Kidney (tissue), 14 donors: ENCODE measurements around the gene FBXL17. TPM values are rescaled to one million over a fixed set of nuclear protein-coding genes. Genes with fewer than 3 reads are reported as not detected.

Experiments used
- DNase-seq, 5 donors: peaks; one replicate each; pipeline ENCODE4 v3.0.0-alpha.2; 2013 to 2020
- FAIRE-seq: peaks from 2 replicates; lab custom pipeline; 2012; peaks lifted over from hg19 to GRCh38; lab: Jason Lieb, UNC
- H3K27ac ChIP-seq, 2 donors: one replicate each; pipeline ENCODE4 v1.7.0; 2013; ENCODE audit warnings: low read depth in 2 of 2, low read length in 2 of 2, inconsistent platforms in 1 of 2
- H3K27me3 ChIP-seq: one replicate; pipeline ENCODE4 v1.7.1; 2013; ENCODE audit warnings: low read length, inconsistent platforms; ENCODE audit not compliant: control insufficient read depth, insufficient read depth
- H3K36me3 ChIP-seq, 3 donors: one replicate each; pipeline versions ENCODE4 v1.7.0 to v1.7.1; 2013; ENCODE audit warnings: low read length in 3 of 3, control low read depth in 1 of 3, inconsistent platforms in 1 of 3; ENCODE audit not compliant: insufficient read depth in 3 of 3, control insufficient read depth in 2 of 3
- H3K4me1 ChIP-seq, 3 donors: one replicate each; pipeline versions ENCODE4 v1.7.0 to v1.7.1; 2013; ENCODE audit warnings: low read length in 3 of 3, inconsistent platforms in 1 of 3, low read depth in 1 of 3; ENCODE audit not compliant: control insufficient read depth in 2 of 3, insufficient read depth in 2 of 3
- H3K4me3 ChIP-seq, 3 donors: one replicate each; pipeline versions ENCODE4 v1.7.0 to v1.8.1; 2013; ENCODE audit warnings: low read length in 3 of 3, control low read depth in 1 of 3, inconsistent platforms in 1 of 3
- H3K9ac ChIP-seq, 3 donors: one replicate each; pipeline versions ENCODE4 v1.7.0 to v1.7.1; 2013; ENCODE audit warnings: low read length in 3 of 3, control low read depth in 1 of 3, inconsistent platforms in 1 of 3
- H3K9me3 ChIP-seq, 3 donors: one replicate each; pipeline versions ENCODE4 v1.7.0 to v1.7.1; 2013; ENCODE audit warnings: low read length in 3 of 3, control low read depth in 1 of 3, inconsistent platforms in 1 of 3; ENCODE audit not compliant: control insufficient read depth in 2 of 3, insufficient read depth in 1 of 3
- intact Hi-C: fragments of 100-400 bp; cut with DNase I; formaldehyde crosslinking; loops from one replicate; pipeline ENCODE4 v1.11.1; 2022
- polyA plus RNA-seq: library from polyadenylated mRNA; stranded (reverse); fragments of 350-450 nt; fragmentation: Illumina TruSeq; extraction: RNeasy Lipid Tissue Mini Kit (QIAGEN cat#74804); gene quantifications from one replicate; pipeline ENCODE4 v1.2.3, GENCODE V29; 2014; ENCODE audit warnings: low read depth, low replicate concordance; ENCODE audit not compliant: insufficient read depth
- total RNA-seq: library from RNA; stranded (reverse); fragmentation: NEBNext Ultra II Directional; extraction: Animal tissue kit (Norgen Biotek cat#: 25700); gene quantifications from one replicate; pipeline ENCODE4 v1.2.1, GENCODE V29; 2021
- TF ChIP-seq, protein P1 (sequence below): IDR thresholded peaks from 3 replicates; pipeline ENCODE4 v1.5.1; 2012; ENCODE audit warnings: mild to moderate bottlenecking, moderate library complexity, borderline replicate concordance; ENCODE audit not compliant: insufficient read depth; ENCODE audit errors: extremely low read depth
- donor health status: control.
- donor health status: control.
- donor health status: control.
- donor health status: control.
- donor health status: control.
- donor health status: DM: yes; HTN: yes; CAD: no.
- donor health status: Normal renal cell carcinoma (clear cell type).

FBXL17 gene
- total and polyA plus RNA-seq, 2 donors from 2014 or later: 11.7 to 26.5 TPM

DNA sequence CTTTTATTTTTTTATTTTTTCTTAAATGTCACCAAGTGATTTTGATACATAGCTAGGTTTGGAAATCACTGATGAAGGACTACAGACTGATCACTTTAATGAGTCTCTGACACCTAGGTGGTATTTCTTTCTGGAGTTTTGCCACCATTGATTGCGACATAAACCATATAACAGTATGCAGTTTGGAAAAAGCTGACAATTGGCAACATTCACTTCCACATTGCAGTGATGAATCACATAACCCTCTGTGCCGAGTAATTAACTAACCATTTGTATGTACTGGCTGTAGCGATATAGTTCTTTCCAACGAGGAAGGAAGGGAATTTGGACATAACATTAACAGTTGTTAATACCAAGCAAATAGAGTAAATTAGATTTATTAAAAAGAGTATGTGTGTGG lies 488.3 kb downstream of the FBXL17 start:
- Histone ChIP-seq H3K4me3 (no peak overlapping the region), H3K36me3 (no peaks in the 10 kb centered on the region), H3K4me1 (no peaks in the 10 kb centered on the region), H3K9ac (no peak overlapping the region), H3K9me3 (no peaks in the 10 kb centered on the region), H3K27me3 (no peaks in the 10 kb centered on the region), H3K27ac (no peak overlapping the region)
- FAIRE-seq (no peak), DNase-seq (no peak)
- intact Hi-C loops: no loop called here
- TF ChIP-seq, protein P1, sequence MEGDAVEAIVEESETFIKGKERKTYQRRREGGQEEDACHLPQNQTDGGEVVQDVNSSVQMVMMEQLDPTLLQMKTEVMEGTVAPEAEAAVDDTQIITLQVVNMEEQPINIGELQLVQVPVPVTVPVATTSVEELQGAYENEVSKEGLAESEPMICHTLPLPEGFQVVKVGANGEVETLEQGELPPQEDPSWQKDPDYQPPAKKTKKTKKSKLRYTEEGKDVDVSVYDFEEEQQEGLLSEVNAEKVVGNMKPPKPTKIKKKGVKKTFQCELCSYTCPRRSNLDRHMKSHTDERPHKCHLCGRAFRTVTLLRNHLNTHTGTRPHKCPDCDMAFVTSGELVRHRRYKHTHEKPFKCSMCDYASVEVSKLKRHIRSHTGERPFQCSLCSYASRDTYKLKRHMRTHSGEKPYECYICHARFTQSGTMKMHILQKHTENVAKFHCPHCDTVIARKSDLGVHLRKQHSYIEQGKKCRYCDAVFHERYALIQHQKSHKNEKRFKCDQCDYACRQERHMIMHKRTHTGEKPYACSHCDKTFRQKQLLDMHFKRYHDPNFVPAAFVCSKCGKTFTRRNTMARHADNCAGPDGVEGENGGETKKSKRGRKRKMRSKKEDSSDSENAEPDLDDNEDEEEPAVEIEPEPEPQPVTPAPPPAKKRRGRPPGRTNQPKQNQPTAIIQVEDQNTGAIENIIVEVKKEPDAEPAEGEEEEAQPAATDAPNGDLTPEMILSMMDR: no peak

DNA sequence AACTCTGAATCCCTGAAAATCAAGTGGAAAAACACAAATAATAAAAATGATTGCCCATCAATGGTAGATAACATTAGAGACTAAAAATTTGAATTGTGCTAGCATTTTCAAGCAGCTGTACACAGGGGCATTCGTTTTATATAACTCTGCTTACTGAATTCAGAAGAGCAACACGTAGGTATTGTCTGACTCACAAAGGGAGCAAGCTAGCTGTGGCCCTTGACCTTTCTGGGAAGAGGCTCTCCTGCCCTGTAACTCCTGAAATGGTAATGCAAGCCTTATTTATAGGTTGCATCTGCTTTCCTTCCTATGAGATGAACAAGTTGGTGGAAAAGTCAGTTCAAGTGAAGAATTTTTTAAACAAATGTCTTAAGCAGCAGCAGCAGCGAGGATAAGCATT lies 492.5 kb downstream of the FBXL17 start:
- intact Hi-C loops: no loop called here
- Histone ChIP-seq H3K9ac (no peak overlapping the region), H3K27me3 (no peaks in the 10 kb centered on the region), H3K36me3 (no peaks in the 10 kb centered on the region), H3K4me1 (no peaks in the 10 kb centered on the region), H3K4me3 (no peak overlapping the region), H3K9me3 (no peaks in the 10 kb centered on the region), H3K27ac (no peak overlapping the region)
- FAIRE-seq (no peak), DNase-seq (no peak)
- TF ChIP-seq, protein P1: no peak

DNA sequence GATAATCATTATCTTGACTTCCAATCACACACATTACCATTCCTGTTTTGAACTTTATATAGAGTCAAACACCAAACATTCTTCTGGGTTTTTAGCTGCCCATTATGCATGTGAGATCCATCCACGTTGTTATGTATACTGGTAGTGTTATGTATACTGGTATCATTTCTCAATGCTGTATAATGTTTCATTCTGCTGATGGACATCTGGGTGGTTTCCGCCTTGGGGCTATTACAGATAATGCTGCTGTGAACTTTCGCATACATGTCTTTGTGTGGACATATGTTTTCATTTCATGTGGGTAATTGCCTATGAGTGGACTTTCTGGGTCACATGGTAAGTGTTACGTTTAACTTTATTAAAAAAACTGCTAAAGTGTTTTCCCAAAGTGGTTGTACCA lies 493.4 kb downstream of the FBXL17 start:
- intact Hi-C loops: no loop called here
- no peak overlapping the region for H3K9ac ChIP-seq
- H3K36me3 ChIP-seq: no peaks in the 10 kb centered on the region
- DNase-seq: no peak
- no peaks in the 10 kb centered on the region for H3K9me3 ChIP-seq
- no peak overlapping the region for H3K4me3 ChIP-seq
- no peaks in the 10 kb centered on the region for H3K27me3 ChIP-seq
- FAIRE-seq: no peak
- no peaks in the 10 kb centered on the region for H3K4me1 ChIP-seq
- H3K27ac ChIP-seq: no peak overlapping the region
- TF ChIP-seq, protein P1: no peak
